ENCODE measurements around the gene SLC13A1.
"Not testable (repeated sequence)": the region's sequence is repeated elsewhere in the genome, so short reads cannot be mapped to it uniquely, and the experiment has no call there.

The SLC13A1 gene, protein sequence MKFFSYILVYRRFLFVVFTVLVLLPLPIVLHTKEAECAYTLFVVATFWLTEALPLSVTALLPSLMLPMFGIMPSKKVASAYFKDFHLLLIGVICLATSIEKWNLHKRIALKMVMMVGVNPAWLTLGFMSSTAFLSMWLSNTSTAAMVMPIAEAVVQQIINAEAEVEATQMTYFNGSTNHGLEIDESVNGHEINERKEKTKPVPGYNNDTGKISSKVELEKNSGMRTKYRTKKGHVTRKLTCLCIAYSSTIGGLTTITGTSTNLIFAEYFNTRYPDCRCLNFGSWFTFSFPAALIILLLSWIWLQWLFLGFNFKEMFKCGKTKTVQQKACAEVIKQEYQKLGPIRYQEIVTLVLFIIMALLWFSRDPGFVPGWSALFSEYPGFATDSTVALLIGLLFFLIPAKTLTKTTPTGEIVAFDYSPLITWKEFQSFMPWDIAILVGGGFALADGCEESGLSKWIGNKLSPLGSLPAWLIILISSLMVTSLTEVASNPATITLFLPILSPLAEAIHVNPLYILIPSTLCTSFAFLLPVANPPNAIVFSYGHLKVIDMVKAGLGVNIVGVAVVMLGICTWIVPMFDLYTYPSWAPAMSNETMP

GRCh38 chr7:123199883-123200282 is at the start of gene SLC13A1:
SLC13A1 (minus strand) TSS chr7:123199969; CDS start chr7:123199946, 23 bp downstream.
- H3K4me1 ChIP-seq (ENCODE audit: control insufficient read depth, insufficient read depth, low read length) = no peaks in the 10 kb centered on the region
- no peak within 1 kb of the TSS for H3K9ac ChIP-seq (ENCODE audit: low read length in 2 of 2)
- H3K9me3 ChIP-seq (ENCODE audit: control insufficient read depth in 2 of 2, low read length in 2 of 2) = no peaks in the 10 kb centered on the region
- H3K27me3 ChIP-seq (ENCODE audit: control insufficient read depth in 1 of 2, insufficient read depth in 2 of 2, low read length in 2 of 2) = no peaks in the 10 kb centered on the region
- no peaks in the 10 kb centered on the region for H3K36me3 ChIP-seq (ENCODE audit: control insufficient read depth in 2 of 2, insufficient read depth in 2 of 2, low read length in 2 of 2)
- no peak within 1 kb of the TSS for H3K4me3 ChIP-seq (ENCODE audit: low read length in 2 of 2)
- H3K27ac ChIP-seq (ENCODE audit: low read length) = no peak within 1 kb of the TSS

GRCh38 chr7:123244768-123245167 is 45.0 kb upstream of the SLC13A1 start:
- Histone ChIP-seq H3K9ac (ENCODE audit: low read length in 2 of 2) (no peak overlapping the region), H3K4me3 (ENCODE audit: low read length in 2 of 2) (no peak overlapping the region), H3K9me3 (ENCODE audit: control insufficient read depth in 2 of 2, low read length in 2 of 2) (no peaks in the 10 kb centered on the region), H3K27me3 (ENCODE audit: control insufficient read depth in 1 of 2, insufficient read depth in 2 of 2, low read length in 2 of 2) (no peaks in the 10 kb centered on the region), H3K4me1 (ENCODE audit: control insufficient read depth, insufficient read depth, low read length) (no peaks in the 10 kb centered on the region), H3K27ac (ENCODE audit: low read length) (no peak overlapping the region), H3K36me3 (ENCODE audit: control insufficient read depth in 2 of 2, insufficient read depth in 2 of 2, low read length in 2 of 2) (no peaks in the 10 kb centered on the region)

- H3K27me3 ChIP-seq (ENCODE audit: control insufficient read depth in 1 of 2, insufficient read depth in 2 of 2, low read length in 2 of 2) = no peaks in the 10 kb centered on the region
- H3K27ac ChIP-seq (ENCODE audit: low read length) = no peak overlapping the region
- no peaks in the 10 kb centered on the region for H3K4me1 ChIP-seq (ENCODE audit: control insufficient read depth, insufficient read depth, low read length)
- H3K9me3 ChIP-seq (ENCODE audit: control insufficient read depth in 2 of 2, low read length in 2 of 2) = no peaks in the 10 kb centered on the region
- H3K9ac ChIP-seq (ENCODE audit: low read length in 2 of 2) = no peak overlapping the region
- H3K4me3 ChIP-seq (ENCODE audit: low read length in 2 of 2) = no peak overlapping the region
- no peaks in the 10 kb centered on the region for H3K36me3 ChIP-seq (ENCODE audit: control insufficient read depth in 2 of 2, insufficient read depth in 2 of 2, low read length in 2 of 2)
Measured at GRCh38 chr7:123242467-123243092, 42.8 kb upstream of the SLC13A1 start.

DNA sequence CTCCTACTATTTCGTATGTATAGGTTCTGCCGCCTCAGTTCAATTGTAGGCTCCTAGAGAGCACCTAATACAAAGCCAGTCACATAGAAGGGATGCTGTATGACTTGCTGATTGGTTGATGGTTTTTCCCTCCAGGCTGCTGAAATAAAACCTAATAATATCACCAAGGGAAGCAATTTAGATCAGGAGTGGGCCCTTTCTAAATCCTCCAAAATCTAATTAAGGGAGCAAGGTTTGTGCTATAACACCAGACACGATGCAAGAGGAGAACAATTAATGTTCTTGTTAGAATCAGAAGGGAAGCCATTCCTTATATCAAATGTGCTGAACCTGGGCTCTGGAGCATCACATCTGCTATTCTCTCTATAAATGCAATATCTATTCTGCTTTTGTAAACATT is 42.0 kb upstream of the SLC13A1 start:
- Histone ChIP-seq H3K27ac (ENCODE audit: low read length) (no peak overlapping the region), H3K36me3 (ENCODE audit: control insufficient read depth in 2 of 2, insufficient read depth in 2 of 2, low read length in 2 of 2) (no peaks in the 10 kb centered on the region), H3K4me3 (ENCODE audit: low read length in 2 of 2) (no peak overlapping the region), H3K27me3 (ENCODE audit: control insufficient read depth in 1 of 2, insufficient read depth in 2 of 2, low read length in 2 of 2) (no peaks in the 10 kb centered on the region), H3K9me3 (ENCODE audit: control insufficient read depth in 2 of 2, low read length in 2 of 2) (no peaks in the 10 kb centered on the region), H3K9ac (ENCODE audit: low read length in 2 of 2) (no peak overlapping the region), H3K4me1 (ENCODE audit: control insufficient read depth, insufficient read depth, low read length) (no peaks in the 10 kb centered on the region)

GRCh38 chr7:123231021-123232000 is 31.5 kb upstream of the SLC13A1 start:
- Histone ChIP-seq H3K27ac (ENCODE audit: low read length) (no peak overlapping the region), H3K4me3 (ENCODE audit: low read length in 2 of 2) (no peak overlapping the region), H3K27me3 (ENCODE audit: control insufficient read depth in 1 of 2, insufficient read depth in 2 of 2, low read length in 2 of 2) (no peaks in the 10 kb centered on the region), H3K4me1 (ENCODE audit: control insufficient read depth, insufficient read depth, low read length) (no peaks in the 10 kb centered on the region), H3K9me3 (ENCODE audit: control insufficient read depth in 2 of 2, low read length in 2 of 2) (no peaks in the 10 kb centered on the region), H3K9ac (ENCODE audit: low read length in 2 of 2) (no peak overlapping the region), H3K36me3 (ENCODE audit: control insufficient read depth in 2 of 2, insufficient read depth in 2 of 2, low read length in 2 of 2) (no peaks in the 10 kb centered on the region)

DNA sequence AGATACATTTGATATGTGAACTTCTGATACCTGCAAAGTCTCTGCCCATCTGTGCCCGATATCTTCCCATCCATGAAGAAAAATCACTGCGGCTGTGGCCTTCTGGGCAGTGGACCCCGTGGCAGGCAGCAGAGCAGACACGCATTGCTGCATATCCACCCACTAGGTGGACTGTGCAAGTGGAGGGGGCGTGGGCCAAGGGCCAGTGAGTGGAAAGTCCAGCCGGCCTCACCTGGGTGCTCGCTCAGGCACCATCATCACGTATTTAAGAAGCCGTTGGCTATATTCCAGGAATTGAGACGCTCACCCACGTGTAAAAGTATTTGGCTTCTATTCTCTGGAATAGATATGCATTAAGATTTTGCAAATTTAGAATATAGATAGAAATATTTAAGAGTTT is 30.8 kb upstream of the SLC13A1 start:
- no peaks in the 10 kb centered on the region for H3K36me3 ChIP-seq (ENCODE audit: control insufficient read depth in 2 of 2, insufficient read depth in 2 of 2, low read length in 2 of 2)
- no peak overlapping the region for H3K9ac ChIP-seq (ENCODE audit: low read length in 2 of 2)
- no peaks in the 10 kb centered on the region for H3K27me3 ChIP-seq (ENCODE audit: control insufficient read depth in 1 of 2, insufficient read depth in 2 of 2, low read length in 2 of 2)
- no peaks in the 10 kb centered on the region for H3K9me3 ChIP-seq (ENCODE audit: control insufficient read depth in 2 of 2, low read length in 2 of 2)
- no peaks in the 10 kb centered on the region for H3K4me1 ChIP-seq (ENCODE audit: control insufficient read depth, insufficient read depth, low read length)
- no peak overlapping the region for H3K27ac ChIP-seq (ENCODE audit: low read length)
- no peak overlapping the region for H3K4me3 ChIP-seq (ENCODE audit: low read length in 2 of 2)

GRCh38 chr7:123230147-123230546 is 30.4 kb upstream of the SLC13A1 start:
- Histone ChIP-seq H3K36me3 (ENCODE audit: control insufficient read depth in 2 of 2, insufficient read depth in 2 of 2, low read length in 2 of 2) (no peaks in the 10 kb centered on the region), H3K9ac (ENCODE audit: low read length in 2 of 2) (no peak overlapping the region), H3K4me1 (ENCODE audit: control insufficient read depth, insufficient read depth, low read length) (no peaks in the 10 kb centered on the region), H3K9me3 (ENCODE audit: control insufficient read depth in 2 of 2, low read length in 2 of 2) (no peaks in the 10 kb centered on the region), H3K27me3 (ENCODE audit: control insufficient read depth in 1 of 2, insufficient read depth in 2 of 2, low read length in 2 of 2) (no peaks in the 10 kb centered on the region), H3K4me3 (ENCODE audit: low read length in 2 of 2) (no peak overlapping the region), H3K27ac (ENCODE audit: low read length) (no peak overlapping the region)

- Histone ChIP-seq H3K9me3 (ENCODE audit: control insufficient read depth in 2 of 2, low read length in 2 of 2) (no peaks in the 10 kb centered on the region), H3K9ac (ENCODE audit: low read length in 2 of 2) (no peak overlapping the region), H3K27me3 (ENCODE audit: control insufficient read depth in 1 of 2, insufficient read depth in 2 of 2, low read length in 2 of 2) (no peaks in the 10 kb centered on the region), H3K36me3 (ENCODE audit: control insufficient read depth in 2 of 2, insufficient read depth in 2 of 2, low read length in 2 of 2) (no peaks in the 10 kb centered on the region), H3K4me1 (ENCODE audit: control insufficient read depth, insufficient read depth, low read length) (no peaks in the 10 kb centered on the region), H3K4me3 (ENCODE audit: low read length in 2 of 2) (no peak overlapping the region), H3K27ac (ENCODE audit: low read length) (no peak overlapping the region)
Measured at GRCh38 chr7:123229426-123229825, 29.7 kb upstream of the SLC13A1 start.

- not testable (repeated sequence) for H3K36me3 ChIP-seq (ENCODE audit: control insufficient read depth in 2 of 2, insufficient read depth in 2 of 2, low read length in 2 of 2); H3K9me3 ChIP-seq (ENCODE audit: control insufficient read depth in 2 of 2, low read length in 2 of 2); H3K9ac ChIP-seq (ENCODE audit: low read length in 2 of 2); H3K27ac ChIP-seq (ENCODE audit: low read length); H3K4me1 ChIP-seq (ENCODE audit: control insufficient read depth, insufficient read depth, low read length); H3K27me3 ChIP-seq (ENCODE audit: control insufficient read depth in 1 of 2, insufficient read depth in 2 of 2, low read length in 2 of 2); H3K4me3 ChIP-seq (ENCODE audit: low read length in 2 of 2)
Measured at GRCh38 chr7:123227666-123228065, 27.9 kb upstream of the SLC13A1 start.

DNA sequence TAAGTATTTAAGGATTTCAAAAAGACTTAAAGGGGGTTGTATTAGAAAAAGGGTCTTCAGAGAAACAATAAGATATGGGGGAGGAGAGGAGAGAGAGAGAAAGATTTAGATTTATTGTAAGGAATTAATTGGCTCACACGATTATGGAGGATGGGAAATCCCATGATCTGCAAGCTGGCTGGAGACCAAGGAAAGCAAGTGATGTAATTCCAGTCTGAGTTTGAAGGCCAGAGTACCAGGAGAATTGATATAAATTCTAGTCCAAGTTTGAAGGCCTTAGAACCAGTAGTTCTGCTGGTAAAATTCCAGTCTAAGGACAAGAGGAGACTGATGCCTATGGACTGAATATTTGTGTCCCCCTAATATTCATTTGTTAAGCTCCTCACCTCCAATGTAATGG is 20.6 kb upstream of the SLC13A1 start:
- H3K27me3 ChIP-seq (ENCODE audit: control insufficient read depth in 1 of 2, insufficient read depth in 2 of 2, low read length in 2 of 2) = no peaks in the 10 kb centered on the region
- H3K36me3 ChIP-seq (ENCODE audit: control insufficient read depth in 2 of 2, insufficient read depth in 2 of 2, low read length in 2 of 2) = no peaks in the 10 kb centered on the region
- H3K9me3 ChIP-seq (ENCODE audit: control insufficient read depth in 2 of 2, low read length in 2 of 2) = peaks cover 0 to 3% of the 10 kb centered on the region in 2 donors
- no peak overlapping the region for H3K9ac ChIP-seq (ENCODE audit: low read length in 2 of 2)
- no peaks in the 10 kb centered on the region for H3K4me1 ChIP-seq (ENCODE audit: control insufficient read depth, insufficient read depth, low read length)
- H3K27ac ChIP-seq (ENCODE audit: low read length) = no peak overlapping the region
- H3K4me3 ChIP-seq (ENCODE audit: low read length in 2 of 2) = no peak overlapping the region

Data from stomach smooth muscle (tissue), 2 donors.